Fibroblast of lung (primary cell): ENCODE data around the gene TTC1.

Experiments
- CTCF ChIP-seq, 2 donors: IDR thresholded peaks in 1 of 2; conservative IDR thresholded peaks in 1 of 2; 1 replicate in 1 of 2; 2 replicates in 1 of 2; pipeline ENCODE4 v1.5.1; 2011 to 2012; ENCODE audit warnings: low read length in 2 of 2, control low read depth in 1 of 2, inconsistent platforms in 1 of 2, low read depth in 1 of 2, mild to moderate bottlenecking in 1 of 2
- EZH2 ChIP-seq: IDR thresholded peaks from 2 replicates; pipeline ENCODE4 v1.5.1; 2012; ENCODE audit warnings: low read length, control low read depth, mild to moderate bottlenecking; ENCODE audit errors: missing control alignments

GRCh38 chr5:160105686-160106360, 96.9 kb downstream of the TTC1 start:
- TF ChIP-seq CTCF (conservative IDR thresholded peaks at IDR 0.05 in 1 of 2, IDR thresholded peaks at IDR 0.05 in 1 of 2; ENCODE audit: low read depth in 1 of 2, low read length in 2 of 2), result no peak
- TF ChIP-seq EZH2, result no peak
